Testis (tissue), 2 donors: ENCODE data around the gene GNG3.

Experiments used
- POLR2A ChIP-seq: fragments of 450-650 bp; IDR thresholded peaks from one replicate; pipeline ENCODE4 v1.6.1; 2017; ENCODE audit warnings: antibody characterized with exemption, mild to moderate bottlenecking, moderate library complexity
- TF ChIP-seq, protein P1 (sequence below), 3 experiments: fragments of 450-650 bp in 2 of 3; fragments of 200-600 bp in 1 of 3; sonication (generic) in 1 of 3; IDR thresholded peaks; one replicate each; pipeline ENCODE4 v1.5.1; 2016 to 2019; ENCODE audit warnings: antibody characterized with exemption in 3 of 3, mild to moderate bottlenecking in 2 of 3, moderate library complexity in 1 of 3

DNA sequence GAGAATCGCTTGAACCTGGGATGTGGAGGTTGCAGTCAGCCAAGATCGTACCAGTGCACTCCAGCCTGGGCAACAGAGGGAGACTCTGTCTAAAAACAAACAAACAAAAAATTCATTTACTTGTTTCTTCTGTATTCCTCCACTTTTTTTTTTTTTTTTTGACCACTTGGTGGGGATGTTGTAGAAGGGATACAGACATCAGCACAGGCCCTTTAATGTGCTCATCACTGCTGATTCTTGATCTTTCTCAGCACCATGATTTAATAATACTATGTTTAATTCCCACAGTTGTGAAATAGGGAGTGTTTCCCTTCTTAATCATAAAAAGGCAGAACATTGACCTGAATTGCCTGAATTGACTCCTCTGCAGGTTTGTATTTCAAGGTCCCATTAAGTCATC, 25.4 kb downstream of the GNG3 start:
- TF ChIP-seq, protein P1, sequence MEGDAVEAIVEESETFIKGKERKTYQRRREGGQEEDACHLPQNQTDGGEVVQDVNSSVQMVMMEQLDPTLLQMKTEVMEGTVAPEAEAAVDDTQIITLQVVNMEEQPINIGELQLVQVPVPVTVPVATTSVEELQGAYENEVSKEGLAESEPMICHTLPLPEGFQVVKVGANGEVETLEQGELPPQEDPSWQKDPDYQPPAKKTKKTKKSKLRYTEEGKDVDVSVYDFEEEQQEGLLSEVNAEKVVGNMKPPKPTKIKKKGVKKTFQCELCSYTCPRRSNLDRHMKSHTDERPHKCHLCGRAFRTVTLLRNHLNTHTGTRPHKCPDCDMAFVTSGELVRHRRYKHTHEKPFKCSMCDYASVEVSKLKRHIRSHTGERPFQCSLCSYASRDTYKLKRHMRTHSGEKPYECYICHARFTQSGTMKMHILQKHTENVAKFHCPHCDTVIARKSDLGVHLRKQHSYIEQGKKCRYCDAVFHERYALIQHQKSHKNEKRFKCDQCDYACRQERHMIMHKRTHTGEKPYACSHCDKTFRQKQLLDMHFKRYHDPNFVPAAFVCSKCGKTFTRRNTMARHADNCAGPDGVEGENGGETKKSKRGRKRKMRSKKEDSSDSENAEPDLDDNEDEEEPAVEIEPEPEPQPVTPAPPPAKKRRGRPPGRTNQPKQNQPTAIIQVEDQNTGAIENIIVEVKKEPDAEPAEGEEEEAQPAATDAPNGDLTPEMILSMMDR (IDR thresholded peaks at IDR 0.05) = no peak
- TF ChIP-seq POLR2A = no peak
